NCI-H526 treated with DMSO at 0.1 percent for 48 hours (cell line): ENCODE data around the gene CGB2.
"Not testable (repeated sequence)": the region's sequence is repeated elsewhere in the genome, so short reads cannot be mapped to it uniquely, and the experiment has no call there.

ENCODE experiments used
- DNase-seq: peaks from one replicate; lab custom pipeline; 2025; lab: John Stamatoyannopoulos, UW

Gene CGB2

DNA sequence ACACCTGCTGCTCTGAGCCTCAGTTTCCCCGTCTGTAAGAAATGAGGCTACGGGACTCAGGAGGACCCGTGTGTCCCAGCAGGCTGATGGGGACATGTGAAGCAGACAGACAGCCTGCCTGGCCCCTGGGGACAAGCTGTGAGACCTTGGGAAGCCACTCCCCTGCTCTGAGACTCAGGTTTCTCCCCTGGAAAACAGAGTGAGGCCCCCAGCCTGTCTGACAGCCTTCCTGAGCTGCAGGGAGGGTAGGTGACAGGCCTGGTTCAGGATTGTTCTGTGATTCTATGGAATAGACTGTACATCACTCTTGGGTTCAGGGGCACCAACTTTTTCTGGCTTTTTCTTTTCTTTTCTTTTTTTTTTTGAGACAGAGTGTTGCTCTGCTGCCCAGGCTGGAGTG lies 35.9 kb downstream of the CGB2 start:
- no peak for DNase-seq

DNA sequence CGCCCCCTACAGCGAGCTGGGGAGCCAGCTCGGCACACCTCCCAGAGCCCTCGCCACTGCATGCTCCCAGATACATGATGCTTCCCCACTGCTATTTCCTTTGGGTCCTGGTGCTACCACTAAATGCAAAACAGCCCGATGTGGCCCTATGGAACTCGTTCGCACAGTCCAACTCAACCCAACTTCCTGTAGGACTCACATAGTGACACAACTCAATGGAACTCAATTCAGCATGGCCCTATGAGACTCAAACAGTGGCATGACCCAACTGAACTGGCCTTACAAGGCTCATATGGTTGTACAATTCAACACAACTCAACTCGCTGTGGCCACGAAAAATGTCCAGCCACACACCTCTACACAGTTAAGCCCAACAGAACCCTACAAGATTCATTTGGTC lies 37.3 kb downstream of the CGB2 start:
- no peak for DNase-seq

DNA sequence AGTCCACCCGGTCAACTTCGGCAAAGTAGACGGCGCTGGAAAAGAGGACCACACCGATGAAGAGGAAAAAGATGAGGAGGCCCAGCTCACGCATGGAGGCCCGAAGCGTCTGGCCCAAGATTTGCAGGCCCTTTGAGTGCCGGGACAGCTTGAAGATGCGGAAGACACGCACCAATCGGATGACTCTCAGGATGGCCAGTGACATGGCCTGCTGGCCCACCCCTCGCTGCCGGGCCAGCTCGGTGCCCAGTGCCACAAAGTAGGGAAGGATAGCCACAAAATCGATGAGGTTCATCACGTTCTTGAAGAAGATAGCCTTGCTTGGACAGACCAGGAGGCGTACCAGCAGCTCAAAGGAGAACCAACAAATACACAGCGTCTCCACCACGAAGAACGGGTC lies 38.7 kb downstream of the CGB2 start:
- DNase-seq: no peak

DNA sequence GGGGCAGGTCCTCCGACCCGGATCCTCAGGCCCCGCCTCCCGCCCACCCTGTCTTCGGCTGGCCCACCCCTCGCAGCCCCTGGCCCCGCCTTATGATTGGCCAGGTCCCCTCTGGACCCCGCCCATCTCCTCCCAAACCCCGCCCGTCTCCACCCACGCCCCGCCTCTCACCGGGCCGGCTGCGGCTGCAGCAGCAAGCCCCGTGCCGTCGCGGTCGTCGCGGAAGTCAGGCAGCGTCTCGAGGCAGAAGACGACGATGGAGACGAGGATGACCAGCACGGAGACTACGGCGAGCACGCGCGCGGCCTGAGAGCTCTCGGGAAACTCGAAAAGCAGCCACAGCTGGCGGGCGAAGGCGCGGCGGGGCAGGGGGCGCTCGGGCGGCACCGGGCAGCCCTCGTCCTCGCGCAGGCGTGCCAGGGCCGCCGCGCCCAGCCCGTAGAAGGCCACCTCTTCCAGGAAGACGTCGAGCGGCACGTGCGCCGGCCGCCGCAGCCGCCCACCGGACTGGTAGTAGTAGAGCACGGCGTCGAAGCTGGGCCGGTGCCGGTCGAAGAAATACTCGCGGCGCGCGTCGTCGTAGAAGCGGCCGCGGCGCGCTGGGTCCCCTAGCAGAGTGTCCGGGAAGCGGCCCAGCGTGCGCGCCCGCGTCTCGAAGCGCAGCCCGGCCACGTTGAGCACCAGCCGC lies 40.3 kb downstream of the CGB2 start:
- DNase-seq: no peak

DNA sequence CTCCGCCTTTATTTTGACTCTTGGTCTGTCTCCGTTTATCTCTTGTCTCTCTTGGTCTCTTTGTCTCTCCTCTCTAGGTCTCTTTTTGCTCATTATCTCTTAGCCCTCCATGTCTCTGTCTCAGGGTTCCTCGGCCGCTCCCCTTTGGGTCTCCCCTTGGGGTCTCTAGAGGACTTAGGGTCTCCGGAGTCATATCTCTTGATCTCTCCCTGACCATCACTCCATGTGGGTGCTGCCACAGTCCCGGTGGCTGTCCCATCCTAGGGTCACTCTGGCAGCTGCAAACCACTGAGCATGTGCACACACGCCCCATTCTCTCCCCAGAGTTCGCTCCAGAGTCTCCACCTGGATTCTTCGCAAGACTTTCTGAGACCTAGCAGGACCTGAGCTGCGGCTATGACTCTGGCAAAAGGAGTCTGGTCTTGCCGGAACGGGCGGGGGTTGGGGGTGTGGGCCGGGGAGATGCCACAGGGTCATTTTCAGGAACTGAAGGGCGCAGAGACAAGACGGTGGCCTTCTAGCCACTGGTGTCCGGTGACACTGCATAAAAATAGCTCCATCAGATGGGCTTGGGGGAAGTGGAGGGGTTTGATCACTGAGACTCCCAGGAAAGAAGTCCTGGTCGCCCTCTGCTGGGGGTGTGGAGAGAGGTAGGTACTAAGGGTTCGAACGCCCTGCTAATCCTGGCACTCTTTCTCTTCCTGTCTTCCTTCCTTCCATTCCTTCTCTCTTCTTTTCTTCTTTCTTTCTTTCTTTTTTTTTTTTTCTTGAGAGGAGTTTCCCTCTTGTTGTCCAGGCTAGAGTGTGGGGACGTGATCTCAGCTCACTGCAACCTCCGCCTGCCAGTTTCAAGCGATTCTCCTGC lies 42.1 kb downstream of the CGB2 start:
- no peak for DNase-seq

DNA sequence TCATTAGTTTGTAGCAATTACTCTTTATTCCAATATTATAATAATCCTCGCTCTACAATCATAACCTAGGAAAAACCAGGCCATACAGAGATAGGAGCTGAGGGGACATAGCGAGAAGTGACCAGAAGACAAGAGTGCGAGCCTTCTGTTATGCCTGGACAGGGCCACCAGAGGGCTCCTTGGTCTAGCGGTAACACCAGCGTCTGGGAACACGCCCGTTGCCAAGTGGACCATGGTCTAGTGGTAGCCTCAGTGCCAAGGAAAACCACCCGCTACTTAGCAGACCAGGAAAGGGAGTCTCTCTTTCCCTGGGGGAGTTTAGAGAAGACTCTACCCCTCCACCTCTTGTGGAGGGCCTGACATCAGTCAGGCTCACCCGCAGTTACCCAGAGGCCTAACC lies 43.2 kb downstream of the CGB2 start:
- not testable (repeated sequence) for DNase-seq

DNA sequence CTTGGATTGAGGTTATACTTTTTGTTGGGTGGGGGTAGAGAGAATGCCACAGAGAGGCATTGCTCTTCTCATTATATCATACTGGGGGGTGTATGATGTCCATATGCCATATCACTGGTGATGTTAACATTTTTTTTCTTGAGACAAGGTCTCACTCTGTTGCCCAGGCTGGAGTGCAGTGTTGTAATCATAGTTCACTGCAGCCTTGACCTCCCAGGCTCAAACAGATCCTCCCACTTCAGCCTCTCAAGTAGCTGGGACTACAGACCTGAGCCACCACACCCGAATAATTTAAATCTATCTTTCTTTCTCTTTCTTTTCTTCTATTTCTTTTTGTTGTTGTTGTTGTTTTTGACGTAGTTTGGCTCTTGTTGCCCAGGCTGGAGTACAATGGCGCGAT lies 48.7 kb downstream of the CGB2 start:
- DNase-seq: no peak

DNA sequence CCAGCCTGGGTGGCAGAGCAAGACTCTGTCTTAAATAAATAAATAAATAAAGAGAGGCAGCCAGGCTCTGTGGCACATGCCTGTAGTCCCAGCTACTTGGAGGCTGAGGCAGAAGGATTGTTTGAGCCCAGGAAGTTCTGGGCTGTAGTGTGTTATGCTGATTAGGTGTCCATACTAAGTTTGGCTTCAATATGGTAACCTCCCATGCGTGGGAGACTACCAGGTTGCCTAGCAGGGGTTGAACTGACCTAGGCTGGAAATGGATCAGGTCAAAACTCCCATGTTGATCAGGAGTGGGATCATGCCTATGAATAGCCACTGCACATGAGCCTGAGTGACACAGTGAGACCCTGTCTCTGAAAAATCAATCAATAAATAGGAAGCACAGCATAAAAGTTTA lies 49.6 kb downstream of the CGB2 start:
- no peak for DNase-seq
